ENCODE measurements around the gene EARS2.

- TF ChIP-seq GTF2F1 (IDR thresholded peaks at IDR 0.05; ENCODE audit: borderline replicate concordance, low read depth, low read length) (no peak), POLR2AphosphoS5 (IDR thresholded peaks at IDR 0.05; ENCODE audit: low read depth, low read length) (no peak), CTCF (IDR thresholded peaks at IDR 0.05; ENCODE audit: control extremely low read depth in 1 of 3, insufficient read depth in 1 of 3, low read depth in 1 of 3, low read length in 3 of 3) (no peak), YY1 (IDR thresholded peaks at IDR 0.05; ENCODE audit: low read depth, low read length) (no peak), POLR2A (IDR thresholded peaks at IDR 0.05; ENCODE audit: control extremely low read depth in 1 of 2, low read depth in 2 of 2, low read length in 2 of 2) (no peak), BRCA1 (IDR thresholded peaks at IDR 0.05; ENCODE audit: low read depth, low read length) (no peak), RXRA (IDR thresholded peaks at IDR 0.05; ENCODE audit: insufficient read depth, low read depth, low read length) (no peak), EP300 (IDR thresholded peaks at IDR 0.05; ENCODE audit: borderline replicate concordance in 1 of 2, low read depth in 2 of 2, low read length in 2 of 2) (no peak)
Observed at GRCh38 chr16:23564575-23565363, 7.6 kb upstream of the EARS2 start.
